Activated CD4-positive, alpha-beta T cell treated with anti-CD3 and anti-CD28 coated beads, Interleukin-2, amount 10 ng/mL, durations not matched to agents 24 days and 14 days (primary cell): Measurements from ENCODE around the gene S100A6. TPM values are rescaled to one million over a fixed set of nuclear protein-coding genes. Genes with fewer than 3 reads are reported as not detected.

Source experiments
- DNase-seq: peaks from one replicate; pipeline ENCODE4 v3.0.0; 2022
- H3K27ac Mint-ChIP-seq: one replicate; pipeline ENCODE4 v1.8.0; 2022; ENCODE audit warnings: mild to moderate bottlenecking, mixed read lengths
- H3K27me3 Mint-ChIP-seq: one replicate; pipeline ENCODE4 v1.8.0; 2022; ENCODE audit warnings: mixed read lengths
- H3K36me3 Mint-ChIP-seq: one replicate; pipeline ENCODE4 v1.8.0; 2022; ENCODE audit warnings: low read depth, mild to moderate bottlenecking, mixed read lengths
- H3K4me1 Mint-ChIP-seq: one replicate; pipeline ENCODE4 v1.8.0; 2021; ENCODE audit warnings: mixed read lengths
- H3K4me3 Mint-ChIP-seq: one replicate; pipeline ENCODE4 v1.8.0; 2022; ENCODE audit warnings: mild to moderate bottlenecking, moderate library complexity, mixed read lengths
- H3K9me3 Mint-ChIP-seq: one replicate; pipeline ENCODE4 v1.8.0; 2021; ENCODE audit warnings: mixed read lengths
- intact Hi-C: fragments of 100-400 bp; cut with micrococcal nuclease; formaldehyde crosslinking; loops from one replicate; pipeline ENCODE4 v1.15.1; 2023
- total RNA-seq: library from RNA; stranded (reverse); gene quantifications from 2 replicates; pipeline ENCODE4 v1.2.3, GENCODE V29; 2022

S100A6 gene
- total RNA-seq, 1 donor from 2014 or later = 166 TPM

DNA sequence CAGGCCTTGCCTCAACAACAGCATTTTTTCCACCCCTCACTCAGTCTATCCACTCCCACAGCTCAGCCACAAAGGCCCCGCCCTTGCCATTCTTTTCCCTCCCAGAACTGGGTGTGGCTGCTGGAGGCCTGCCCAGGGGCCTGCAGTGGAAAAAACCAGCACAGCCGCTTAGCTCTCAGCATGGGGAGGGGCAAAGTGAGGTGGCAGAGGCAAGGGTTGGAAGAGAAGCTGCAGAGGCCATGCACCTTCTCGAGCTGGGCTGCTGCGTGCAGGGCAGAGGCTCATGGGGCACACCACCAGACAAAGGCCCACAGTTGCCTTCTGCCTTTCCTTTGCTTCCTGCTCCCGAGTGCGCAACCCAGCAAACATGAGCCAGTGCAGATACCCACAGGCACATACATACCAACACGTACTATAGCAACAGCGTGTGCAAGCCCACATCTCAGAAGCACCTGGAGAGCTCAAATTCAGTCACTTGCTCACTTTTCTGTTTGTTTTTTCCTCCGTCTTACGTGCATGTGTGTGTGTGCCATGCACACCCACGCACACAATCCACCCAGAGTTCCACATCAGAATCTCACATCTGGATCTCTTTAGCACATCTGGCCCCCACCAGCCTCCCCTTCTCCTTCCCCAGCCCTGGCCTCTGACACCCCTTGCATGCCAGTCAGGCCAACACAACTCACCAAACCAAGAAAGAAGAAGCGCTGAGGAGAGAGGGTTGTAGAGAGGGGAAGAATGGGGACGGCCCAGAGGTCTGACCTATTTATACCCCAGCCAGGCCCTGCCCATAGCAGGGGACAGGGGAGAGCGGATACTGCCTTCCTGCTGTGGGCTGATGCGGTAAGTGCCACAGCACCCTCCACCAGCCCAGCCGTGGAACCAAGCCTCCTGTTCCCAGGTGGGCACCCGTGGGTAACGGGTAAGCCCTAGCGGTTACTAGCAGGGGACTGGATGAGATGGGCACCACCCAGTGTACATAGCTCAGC is 9.6 kb upstream of the S100A6 start, which contains the start of gene S100A4:
TSS of gene S100A4 (minus strand) at position 740 of the 989 bp plus-strand sequence. CDS start 1,012 bp downstream, outside the sequence.
- peak within 1 kb of the TSS; percentile 95 for H3K4me3 Mint-ChIP-seq
- no peaks in the 10 kb centered on the region for H3K9me3 Mint-ChIP-seq
- intact Hi-C loops = loop anchor here (1.0 kb wide), 2 partner anchors 10 to 23 kb away; partner anchors contain the start of gene S100A6
- H3K4me1 Mint-ChIP-seq = peaks cover 76% of the 10 kb centered on the region
- H3K36me3 Mint-ChIP-seq = peaks cover 24% of the 10 kb centered on the region
- no peaks in the 10 kb centered on the region for H3K27me3 Mint-ChIP-seq
- H3K27ac Mint-ChIP-seq = peak within 1 kb of the TSS; percentile 99
- DNase-seq = peak; percentile 99

- Mint-ChIP-seq H3K4me3 (peak overlapping the region; percentile 95), H3K36me3 (peaks cover 24% of the 10 kb centered on the region), H3K4me1 (peaks cover 84% of the 10 kb centered on the region), H3K27me3 (no peaks in the 10 kb centered on the region), H3K9me3 (no peaks in the 10 kb centered on the region), H3K27ac (peak overlapping the region; percentile 99)
- intact Hi-C loops = loop anchor here (1.0 kb wide), 2 partner anchors 9 to 24 kb away; partner anchors contain the start of gene S100A6
- DNase-seq = peak; percentile 72
Observed at GRCh38 chr1:153544453-153545066, 8.8 kb upstream of the S100A6 start.

DNA sequence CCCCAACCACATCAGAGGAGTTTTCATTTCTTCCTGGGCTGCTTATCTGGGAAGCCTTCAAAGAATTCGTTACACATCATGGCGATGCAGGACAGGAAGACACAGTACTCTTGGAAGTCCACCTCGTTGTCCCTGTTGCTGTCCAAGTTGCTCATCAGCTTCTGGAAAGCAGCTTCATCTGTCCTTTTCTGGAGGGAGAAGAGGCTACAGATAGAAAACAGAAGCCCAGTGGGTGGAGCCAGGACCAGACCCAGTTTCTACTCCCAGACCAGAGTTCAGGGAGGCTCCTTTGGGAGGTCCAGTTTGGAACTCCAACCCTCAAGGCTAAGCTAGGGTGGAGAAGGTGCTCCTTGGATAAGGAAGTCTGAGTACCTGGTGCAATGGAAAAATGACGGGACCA is 7.9 kb upstream of the S100A6 start:
- intact Hi-C loops = no loop called here
- H3K9me3 Mint-ChIP-seq = no peaks in the 10 kb centered on the region
- H3K36me3 Mint-ChIP-seq = peaks cover 24% of the 10 kb centered on the region

DNA sequence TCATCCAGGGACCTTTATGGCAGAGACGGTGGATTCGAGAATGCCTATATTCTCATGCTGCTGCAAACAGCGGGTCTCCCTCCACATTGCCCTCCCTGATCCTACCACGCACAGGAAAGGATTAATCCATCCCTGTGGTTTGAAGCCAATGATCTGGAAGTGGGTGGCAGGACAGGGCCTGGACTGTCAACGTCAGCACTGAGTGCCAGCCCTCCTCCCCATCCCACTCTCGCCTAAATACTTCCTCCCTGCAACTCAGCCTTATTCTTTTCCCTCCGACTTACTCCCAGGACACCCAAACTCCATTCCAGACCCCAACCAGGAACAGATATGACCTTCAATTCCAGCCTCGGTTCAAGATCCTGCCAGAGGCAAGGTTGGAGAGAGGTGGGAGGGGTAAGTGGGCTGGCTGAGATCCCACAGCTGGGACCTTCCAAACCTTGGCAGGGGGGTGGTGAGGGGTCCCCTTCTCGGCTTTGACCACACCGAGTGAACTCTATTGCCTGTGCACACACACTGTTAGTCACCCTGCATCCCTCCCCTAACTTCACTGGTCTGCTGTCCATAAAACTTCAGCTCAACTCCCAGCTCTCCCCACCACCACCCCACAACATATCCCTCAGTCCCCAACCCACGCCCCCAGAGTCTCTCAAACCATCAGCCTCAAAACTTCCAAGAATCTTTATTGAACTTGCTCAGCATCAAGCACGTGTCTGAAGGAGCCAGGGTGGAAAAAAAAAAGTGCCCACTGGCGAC is 7.3 kb upstream of the S100A6 start:
- DNase-seq = no peak
- H3K27me3 Mint-ChIP-seq = no peaks in the 10 kb centered on the region
- H3K4me1 Mint-ChIP-seq = peaks cover 78% of the 10 kb centered on the region
- H3K9me3 Mint-ChIP-seq = no peaks in the 10 kb centered on the region
- intact Hi-C loops = no loop called here
- peak overlapping the region; percentile 95 for H3K4me3 Mint-ChIP-seq
- peaks cover 24% of the 10 kb centered on the region for H3K36me3 Mint-ChIP-seq
- H3K27ac Mint-ChIP-seq = peak overlapping the region; percentile 90

More for the DNA sequence above, 7.9 kb upstream of the S100A6 start:
- peak overlapping the region; percentile 99 for H3K27ac Mint-ChIP-seq
- H3K4me3 Mint-ChIP-seq = peak overlapping the region; percentile 95
- no peaks in the 10 kb centered on the region for H3K27me3 Mint-ChIP-seq
- DNase-seq = no peak
- H3K4me1 Mint-ChIP-seq = peaks cover 81% of the 10 kb centered on the region

GRCh38 chr1:153541641-153542590 is 6.1 kb upstream of the S100A6 start:
- Mint-ChIP-seq H3K27me3 (no peaks in the 10 kb centered on the region), H3K4me1 (peaks cover 83% of the 10 kb centered on the region), H3K36me3 (peaks cover 24% of the 10 kb centered on the region), H3K27ac (peak overlapping the region; percentile 90), H3K9me3 (no peaks in the 10 kb centered on the region), H3K4me3 (peak overlapping the region; percentile 66)
- DNase-seq = no peak
- intact Hi-C loops = loop anchor here (2.0 kb wide), 1 partner anchor 129 kb away; the partner anchor contains the start of gene ILF2

- H3K27ac Mint-ChIP-seq = peak within 1 kb of the TSS; percentile 90
- peaks cover 83% of the 10 kb centered on the region for H3K4me1 Mint-ChIP-seq
- H3K4me3 Mint-ChIP-seq = peak within 1 kb of the TSS; percentile 66
- intact Hi-C loops = loop anchor here (2.0 kb wide), 1 partner anchor 130 kb away; the partner anchor contains the start of gene ILF2
- no peaks in the 10 kb centered on the region for H3K27me3 Mint-ChIP-seq
- DNase-seq = peak; percentile 88
- H3K36me3 Mint-ChIP-seq = peaks cover 24% of the 10 kb centered on the region
- no peaks in the 10 kb centered on the region for H3K9me3 Mint-ChIP-seq
Observed at GRCh38 chr1:153540394-153541361, 4.9 kb upstream of the S100A6 start, which contains the start of gene S100A5. S100A5 (minus strand) TSS chr1:153540934; CDS start chr1:153540191, 743 bp downstream.

DNA sequence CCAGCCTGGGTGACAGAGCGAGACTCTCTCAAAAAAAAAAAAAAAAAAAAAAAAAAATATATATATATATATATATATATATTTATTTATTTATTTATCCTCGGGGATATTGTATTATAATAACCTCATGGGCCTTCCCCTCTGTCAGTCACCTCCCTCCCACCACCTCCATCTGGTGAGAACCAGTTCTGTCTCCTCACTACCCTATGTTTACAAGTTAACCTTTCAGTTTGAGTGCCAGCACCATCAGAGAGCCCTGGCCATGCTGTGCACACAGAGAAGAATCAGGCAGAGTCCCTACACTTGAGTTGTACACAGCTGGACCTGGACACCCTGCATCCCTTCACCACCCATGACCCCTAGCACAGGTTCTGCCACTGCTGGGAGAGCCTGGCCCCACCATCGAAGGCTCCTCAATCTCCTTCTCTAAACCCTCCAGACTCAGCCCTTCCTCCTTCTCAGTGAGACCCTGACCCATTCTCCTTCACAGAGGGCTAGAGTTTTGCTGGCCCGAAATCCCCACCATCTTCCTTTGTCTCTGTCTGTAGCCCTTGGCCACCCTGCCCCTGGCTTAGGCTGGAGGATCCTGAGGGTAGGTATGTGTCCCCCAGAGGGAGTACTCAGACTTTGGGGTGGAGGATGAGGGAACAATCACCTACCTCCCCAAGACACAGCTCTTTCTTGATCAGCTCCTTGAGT is 3.8 kb upstream of the S100A6 start:
- peak overlapping the region; percentile 66 for H3K4me3 Mint-ChIP-seq
- peaks cover 25% of the 10 kb centered on the region for H3K36me3 Mint-ChIP-seq
- intact Hi-C loops = loop anchor here (2.0 to 10.0 kb wide), 2 partner anchors 131 to 425 kb away; partner anchors contain the start of genes CREB3L4, ILF2 and SLC39A1
- H3K27me3 Mint-ChIP-seq = no peaks in the 10 kb centered on the region
- H3K4me1 Mint-ChIP-seq = peaks cover 77% of the 10 kb centered on the region
- no peak for DNase-seq
- H3K9me3 Mint-ChIP-seq = no peaks in the 10 kb centered on the region
- H3K27ac Mint-ChIP-seq = peak overlapping the region; percentile 90

GRCh38 chr1:153538315-153538821 is 2.6 kb upstream of the S100A6 start:
- intact Hi-C loops = loop anchor here (10.0 kb wide), 1 partner anchor 426 kb away; the partner anchor contains the start of genes CREB3L4 and SLC39A1
- Mint-ChIP-seq H3K4me1 (peaks cover 77% of the 10 kb centered on the region), H3K4me3 (no peak overlapping the region), H3K9me3 (no peaks in the 10 kb centered on the region), H3K36me3 (peaks cover 25% of the 10 kb centered on the region), H3K27ac (peak overlapping the region; percentile 10), H3K27me3 (no peaks in the 10 kb centered on the region)
- no peak for DNase-seq

- Mint-ChIP-seq H3K36me3 (peaks cover 16% of the 10 kb centered on the region), H3K27ac (peak overlapping the region; percentile 25), H3K4me3 (peak overlapping the region; percentile 6), H3K27me3 (no peaks in the 10 kb centered on the region), H3K9me3 (no peaks in the 10 kb centered on the region), H3K4me1 (peaks cover 77% of the 10 kb centered on the region)
- intact Hi-C loops = loop anchor here (10.0 kb wide), 1 partner anchor 427 kb away; the partner anchor contains the start of genes CREB3L4 and SLC39A1
- DNase-seq = no peak
Observed at GRCh38 chr1:153537376-153537730, 1.6 kb upstream of the S100A6 start.

- peaks cover 77% of the 10 kb centered on the region for H3K4me1 Mint-ChIP-seq
- peak overlapping the region; percentile 98 for H3K27ac Mint-ChIP-seq
- no peaks in the 10 kb centered on the region for H3K27me3 Mint-ChIP-seq
- peaks cover 15% of the 10 kb centered on the region for H3K36me3 Mint-ChIP-seq
- H3K9me3 Mint-ChIP-seq = no peaks in the 10 kb centered on the region
- intact Hi-C loops = loop anchor here (10.0 kb wide), 1 partner anchor 428 kb away; the partner anchor contains the start of genes CREB3L4 and SLC39A1
- H3K4me3 Mint-ChIP-seq = peak overlapping the region; percentile 92
- DNase-seq = no peak
Observed at GRCh38 chr1:153536671-153537375, 1.0 kb upstream of the S100A6 start.
